ENCODE data around the gene GAPDH. TPM values are rescaled to one million over a fixed set of nuclear protein-coding genes. Genes with fewer than 3 reads are reported as not detected.
A peak's percentile ranks its signal among the peaks of the same experiment; 100 is the strongest.
"Not testable (repeated sequence)": the region's sequence is repeated elsewhere in the genome, so short reads cannot be mapped to it uniquely, and the experiment has no call there.

The GAPDH gene
- total RNA-seq, 4 donors from 2014 or later: 1,191 to 3,596 (median 1,852) TPM

- peak; percentile 96 for DNase-seq
- Histone ChIP-seq H3K4me3 (replicated peaks in 1 of 3) (peak within 1 kb of the TSS; percentile 53 to 99 (median 82)), H3K27ac (peak within 1 kb of the TSS; percentile 71 to 98 (median 93)), H3K27me3 (no peaks in the 10 kb centered on the region), H3K4me1 (peaks cover 15 to 18% of the 10 kb centered on the region in 2 donors), H3K9me3 (no peaks in the 10 kb centered on the region), H3K36me3 (peaks cover 0 to 3% of the 10 kb centered on the region in 2 donors)
- 0% methylated on average over 22 to 30 of the region's 49 CpGs for WGBS, 2 donors
- TF ChIP-seq POLR2A (IDR thresholded peaks at IDR 0.05) (no peak), CTCF (IDR thresholded peaks at IDR 0.05) (peak in 4 of 6 experiments; percentile 31 to 67 (median 63))
- intact Hi-C loops (cut with DNase I): loop anchor here (2.0 kb wide), 1 partner anchor 43 kb away; no protein-coding TSS in a partner anchor
These were observed 40.6 kb upstream of the GAPDH start, which contains the start of gene NCAPD2 for GRCh38 chr12:6493497-6494257. Gene NCAPD2, plus strand, starts transcription at chr12:6494102. Its CDS starts 997 bp downstream, at chr12:6495099.

- H3K9me3 ChIP-seq: no peaks in the 10 kb centered on the region
- 2% methylated on average over 14 of the region's 14 CpGs for WGBS, 2 donors
- intact Hi-C loops (cut with DNase I): no loop called here
- H3K4me1 ChIP-seq: peaks cover 15 to 18% of the 10 kb centered on the region in 2 donors
- no peaks in the 10 kb centered on the region for H3K27me3 ChIP-seq
- H3K4me3 ChIP-seq (replicated peaks in 1 of 3): peak overlapping the region; percentile 47 to 86 (median 82)
- TF ChIP-seq CTCF (IDR thresholded peaks at IDR 0.05) (no peak), POLR2A (IDR thresholded peaks at IDR 0.05) (no peak)
- peaks cover 0 to 6% of the 10 kb centered on the region in 2 donors for H3K36me3 ChIP-seq
- H3K27ac ChIP-seq: no peak overlapping the region
- DNase-seq: no peak
These were observed 40.0 kb upstream of the GAPDH start for GRCh38 chr12:6494258-6494743.

GRCh38 chr12:6494968-6495367 lies 39.3 kb upstream of the GAPDH start:
- Histone ChIP-seq H3K9me3 (no peaks in the 10 kb centered on the region), H3K27ac (no peak overlapping the region), H3K36me3 (peaks cover 0 to 6% of the 10 kb centered on the region in 2 donors), H3K27me3 (no peaks in the 10 kb centered on the region), H3K4me1 (peaks cover 15 to 18% of the 10 kb centered on the region in 2 donors), H3K4me3 (replicated peaks in 1 of 3) (no peak overlapping the region)
- DNase-seq: no peak
- TF ChIP-seq POLR2A (IDR thresholded peaks at IDR 0.05): no peak
- no peak for TF ChIP-seq CTCF (IDR thresholded peaks at IDR 0.05)
- intact Hi-C loops (cut with DNase I): no loop called here
- WGBS, 2 donors: 66 to 71% methylated on average over 1 of the region's 1 CpG

- peaks cover 14% of the 10 kb centered on the region in 2 donors for H3K4me1 ChIP-seq
- WGBS, 2 donors: 75 to 88% methylated on average over 3 of the region's 3 CpGs
- H3K27me3 ChIP-seq; H3K36me3 ChIP-seq; intact Hi-C loops (cut with DNase I); DNase-seq; H3K4me3 ChIP-seq (replicated peaks in 1 of 3); H3K27ac ChIP-seq; H3K9me3 ChIP-seq: not testable (repeated sequence)
These were observed 37.0 kb upstream of the GAPDH start for GRCh38 chr12:6497291-6497690.

- H3K4me3 ChIP-seq (replicated peaks in 1 of 3): no peak overlapping the region
- TF ChIP-seq POLR2A (IDR thresholded peaks at IDR 0.05): no peak
- no peak for TF ChIP-seq CTCF (IDR thresholded peaks at IDR 0.05)
- H3K27ac ChIP-seq: no peak overlapping the region
- no peaks in the 10 kb centered on the region for H3K27me3 ChIP-seq
- no peaks in the 10 kb centered on the region for H3K4me1 ChIP-seq
- no peak for DNase-seq
- intact Hi-C loops (cut with DNase I): no loop called here
- no peaks in the 10 kb centered on the region for H3K9me3 ChIP-seq
- 93 to 96% methylated on average over 2 of the region's 2 CpGs for WGBS, 2 donors
- peaks cover 0 to 6% of the 10 kb centered on the region in 2 donors for H3K36me3 ChIP-seq
These were observed 33.9 kb upstream of the GAPDH start for GRCh38 chr12:6500466-6500865.

All from thyroid gland (tissue), 4 donors.